ENCODE results near the gene GGTA1.
"Not testable (repeated sequence)": the region's sequence is repeated elsewhere in the genome, so short reads cannot be mapped to it uniquely, and the experiment has no call there.

GGTA1 gene

GRCh38 chr9:121499427-121500164 is at the start of gene GGTA1:
GGTA1 (minus strand) TSS chr9:121499844; CDS start chr9:121467922, 31,922 bp downstream.
- DNase-seq: no peak

GRCh38 chr9:121548666-121549065 is 49.0 kb upstream of the GGTA1 start:
- DNase-seq: no peak

- no peak for DNase-seq
Observed at GRCh38 chr9:121545875-121546423, 46.3 kb upstream of the GGTA1 start.

- DNase-seq: no peak
Observed at GRCh38 chr9:121545150-121545874, 45.7 kb upstream of the GGTA1 start.

GRCh38 chr9:121542025-121542424 is 42.4 kb upstream of the GGTA1 start:
- DNase-seq: no peak

GRCh38 chr9:121541256-121541655 is 41.6 kb upstream of the GGTA1 start:
- no peak for DNase-seq

GRCh38 chr9:121538221-121538620 is 38.6 kb upstream of the GGTA1 start:
- no peak for DNase-seq

GRCh38 chr9:121537283-121537682 is 37.6 kb upstream of the GGTA1 start:
- DNase-seq: no peak

- no peak for DNase-seq
Observed at GRCh38 chr9:121532881-121533280, 33.2 kb upstream of the GGTA1 start.

- no peak for DNase-seq
Observed at GRCh38 chr9:121529237-121529987, 29.8 kb upstream of the GGTA1 start.

- DNase-seq: no peak
Observed at GRCh38 chr9:121528642-121529041, 29.0 kb upstream of the GGTA1 start.

- no peak for DNase-seq
Observed at GRCh38 chr9:121527371-121527770, 27.7 kb upstream of the GGTA1 start.

- DNase-seq: not testable (repeated sequence)
Observed at GRCh38 chr9:121519688-121520087, 20.0 kb upstream of the GGTA1 start.

GRCh38 chr9:121518634-121519033 is 19.0 kb upstream of the GGTA1 start:
- DNase-seq: no peak

GRCh38 chr9:121513166-121513565 is 13.5 kb upstream of the GGTA1 start:
- not testable (repeated sequence) for DNase-seq

GRCh38 chr9:121510766-121511550 is 11.3 kb upstream of the GGTA1 start:
- no peak for DNase-seq

GRCh38 chr9:121509180-121509579 is 9.5 kb upstream of the GGTA1 start:
- no peak for DNase-seq

- no peak for DNase-seq
Observed at GRCh38 chr9:121508415-121508814, 8.8 kb upstream of the GGTA1 start.

GRCh38 chr9:121505903-121506735 is 6.5 kb upstream of the GGTA1 start:
- DNase-seq: no peak

- no peak for DNase-seq
Observed at GRCh38 chr9:121503444-121503843, 3.8 kb upstream of the GGTA1 start.

GRCh38 chr9:121500165-121500478 is 478 bp upstream of the GGTA1 start:
- DNase-seq: no peak

- DNase-seq: no peak
Observed at GRCh38 chr9:121499177-121499426, 542 bp downstream of the GGTA1 start.
